HEK293T (cell line): ENCODE measurements around the gene GAGE12G.

Experiments used
- CTCF ChIA-PET: fragments of 350-600 bp; formaldehyde crosslinking; extraction: SDS; loops from one replicate; lab custom pipeline; 2021; ENCODE audit warnings: antibody characterized with exemption, inconsistent platforms; lab: Yijun Ruan, JAX
- POLR2A ChIA-PET: fragments of 350-600 bp; formaldehyde crosslinking; extraction: SDS; loops from one replicate; lab custom pipeline; 2020; ENCODE audit warnings: antibody characterized with exemption, inconsistent platforms; lab: Yijun Ruan, JAX
- DNase-seq: peaks from one replicate; pipeline ENCODE4 v3.0.0; 2012; ENCODE audit warnings: mixed read lengths; ENCODE audit errors: extremely low spot score
- BHLHE40 ChIP-seq: fragments of 450-650 bp; IDR thresholded peaks from 2 replicates; pipeline ENCODE4 v1.6.1; 2016; ENCODE audit warnings: mild to moderate bottlenecking, moderate library complexity, borderline replicate concordance
- CTBP1 ChIP-seq: fragments of 450-650 bp; IDR thresholded peaks from 2 replicates; pipeline ENCODE4 v1.6.1; 2016; ENCODE audit warnings: borderline replicate concordance
- ELF4 ChIP-seq: fragments of 450-650 bp; IDR thresholded peaks from 2 replicates; pipeline ENCODE4 v1.6.1; 2017; ENCODE audit warnings: antibody characterized with exemption
- FOXA1 ChIP-seq: fragments of 450-650 bp; IDR thresholded peaks from 2 replicates; pipeline ENCODE4 v1.6.1; 2016; ENCODE audit warnings: mild to moderate bottlenecking
- FOXM1 ChIP-seq: fragments of 450-650 bp; IDR thresholded peaks from 2 replicates; pipeline ENCODE4 v1.6.1; 2017; ENCODE audit warnings: mild to moderate bottlenecking, borderline replicate concordance
- HDGF ChIP-seq: fragments of 450-650 bp; IDR thresholded peaks from 2 replicates; pipeline ENCODE4 v1.6.1; 2017; ENCODE audit warnings: antibody characterized with exemption, borderline replicate concordance
- L3MBTL2 ChIP-seq: fragments of 450-650 bp; conservative IDR thresholded peaks from 2 replicates; pipeline ENCODE4 v1.6.1; 2016; ENCODE audit warnings: mild to moderate bottlenecking
- LEF1 ChIP-seq: fragments of 450-650 bp; IDR thresholded peaks from 2 replicates; pipeline ENCODE4 v1.6.1; 2017; ENCODE audit warnings: mild to moderate bottlenecking, borderline replicate concordance
- NFRKB ChIP-seq: fragments of 450-650 bp; IDR thresholded peaks from 2 replicates; pipeline ENCODE4 v1.6.1; 2016; ENCODE audit warnings: mild to moderate bottlenecking, moderate library complexity
- SP1 ChIP-seq: fragments of 450-650 bp; IDR thresholded peaks from 2 replicates; pipeline ENCODE4 v1.6.1; 2017
- SUZ12 ChIP-seq: fragments of 450-650 bp; IDR thresholded peaks from 2 replicates; pipeline ENCODE4 v1.6.1; 2016; ENCODE audit warnings: mild to moderate bottlenecking
- TARDBP ChIP-seq: fragments of 450-650 bp; IDR thresholded peaks from 2 replicates; pipeline ENCODE4 v1.6.1; 2016
- ZNF384 ChIP-seq: fragments of 450-650 bp; IDR thresholded peaks from 2 replicates; pipeline ENCODE4 v1.6.1; 2016
- TF ChIP-seq, protein P1 (sequence below): fragments of 450-650 bp; IDR thresholded peaks from 2 replicates; pipeline ENCODE4 v1.6.1; 2016

GAGE12G gene

DNA sequence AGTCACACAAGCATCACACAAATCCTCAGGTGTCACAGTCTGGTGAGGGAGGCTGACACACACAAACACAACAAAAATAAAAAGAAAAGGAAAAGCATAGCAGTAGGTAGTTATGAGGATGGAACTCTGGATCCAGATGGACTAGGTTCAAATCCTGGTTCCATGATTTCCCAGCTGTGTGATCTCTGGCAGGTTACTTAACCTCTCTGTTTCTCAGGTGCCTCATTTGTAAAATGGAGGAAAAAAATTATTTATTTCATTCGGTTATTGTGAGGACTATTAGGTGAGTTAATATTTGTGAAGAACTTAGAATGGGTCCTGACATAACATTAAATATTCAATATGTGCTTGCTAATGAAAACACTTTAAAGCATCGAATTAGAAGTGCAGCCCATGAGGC lies 48.4 kb downstream of the GAGE12G start:
- TF ChIP-seq L3MBTL2 (no peak), NFRKB (no peak), SP1 (no peak), ELF4 (no peak), FOXA1 (no peak), FOXM1 (no peak), ZNF384 (no peak), SUZ12 (no peak), BHLHE40 (no peak), HDGF (no peak), LEF1 (no peak), CTBP1 (no peak), TARDBP (no peak)
- TF ChIP-seq, protein P1, sequence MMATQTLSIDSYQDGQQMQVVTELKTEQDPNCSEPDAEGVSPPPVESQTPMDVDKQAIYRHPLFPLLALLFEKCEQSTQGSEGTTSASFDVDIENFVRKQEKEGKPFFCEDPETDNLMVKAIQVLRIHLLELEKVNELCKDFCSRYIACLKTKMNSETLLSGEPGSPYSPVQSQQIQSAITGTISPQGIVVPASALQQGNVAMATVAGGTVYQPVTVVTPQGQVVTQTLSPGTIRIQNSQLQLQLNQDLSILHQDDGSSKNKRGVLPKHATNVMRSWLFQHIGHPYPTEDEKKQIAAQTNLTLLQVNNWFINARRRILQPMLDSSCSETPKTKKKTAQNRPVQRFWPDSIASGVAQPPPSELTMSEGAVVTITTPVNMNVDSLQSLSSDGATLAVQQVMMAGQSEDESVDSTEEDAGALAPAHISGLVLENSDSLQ: no peak
- CTCF ChIA-PET: no interaction called here
- no peak for DNase-seq
- POLR2A ChIA-PET: no interaction called here
